Activated T-helper 2 cell treated with anti-CD3 and anti-CD28 coated beads, Interferon-gamma antibody, Interleukin-2, Interleukin-4, amounts not matched to agents 10 μg/mL and 5 μg/mL and 100 μg/mL, durations not matched to agents 14 hours and 24 hours and 36 hours (primary cell): ENCODE data around the gene SLC22A23. TPM values are rescaled to one million over a fixed set of nuclear protein-coding genes. Genes with fewer than 3 reads are reported as not detected.

Experiments used
- DNase-seq: peaks from one replicate; pipeline ENCODE4 v3.0.0; 2021; ENCODE audit warnings: low spot score
- H3K27ac Mint-ChIP-seq: one replicate; pipeline ENCODE4 v1.8.0; 2021; ENCODE audit warnings: mixed read lengths
- H3K27me3 Mint-ChIP-seq: one replicate; pipeline ENCODE4 v1.8.0; 2021; ENCODE audit warnings: low read depth, mixed read lengths
- H3K36me3 Mint-ChIP-seq: one replicate; pipeline ENCODE4 v1.8.0; 2021; ENCODE audit warnings: low read depth, mixed read lengths
- H3K4me1 Mint-ChIP-seq: one replicate; pipeline ENCODE4 v1.8.0; 2021; ENCODE audit warnings: low read depth, mixed read lengths
- H3K4me3 Mint-ChIP-seq: one replicate; pipeline ENCODE4 v1.8.0; 2021; ENCODE audit warnings: low read depth, mild to moderate bottlenecking, moderate library complexity, mixed read lengths
- H3K9me3 Mint-ChIP-seq: one replicate; pipeline ENCODE4 v1.8.0; 2021; ENCODE audit warnings: mixed read lengths
- intact Hi-C: fragments of 100-400 bp; cut with micrococcal nuclease; formaldehyde crosslinking; loops from one replicate; pipeline ENCODE4 v1.15.1; 2023
- total RNA-seq: library from RNA; stranded (reverse); gene quantifications from 2 replicates; pipeline ENCODE4 v1.2.3, GENCODE V29; 2022

Gene SLC22A23
- total RNA-seq, 1 donor from 2014 or later: 0.07 TPM

DNA sequence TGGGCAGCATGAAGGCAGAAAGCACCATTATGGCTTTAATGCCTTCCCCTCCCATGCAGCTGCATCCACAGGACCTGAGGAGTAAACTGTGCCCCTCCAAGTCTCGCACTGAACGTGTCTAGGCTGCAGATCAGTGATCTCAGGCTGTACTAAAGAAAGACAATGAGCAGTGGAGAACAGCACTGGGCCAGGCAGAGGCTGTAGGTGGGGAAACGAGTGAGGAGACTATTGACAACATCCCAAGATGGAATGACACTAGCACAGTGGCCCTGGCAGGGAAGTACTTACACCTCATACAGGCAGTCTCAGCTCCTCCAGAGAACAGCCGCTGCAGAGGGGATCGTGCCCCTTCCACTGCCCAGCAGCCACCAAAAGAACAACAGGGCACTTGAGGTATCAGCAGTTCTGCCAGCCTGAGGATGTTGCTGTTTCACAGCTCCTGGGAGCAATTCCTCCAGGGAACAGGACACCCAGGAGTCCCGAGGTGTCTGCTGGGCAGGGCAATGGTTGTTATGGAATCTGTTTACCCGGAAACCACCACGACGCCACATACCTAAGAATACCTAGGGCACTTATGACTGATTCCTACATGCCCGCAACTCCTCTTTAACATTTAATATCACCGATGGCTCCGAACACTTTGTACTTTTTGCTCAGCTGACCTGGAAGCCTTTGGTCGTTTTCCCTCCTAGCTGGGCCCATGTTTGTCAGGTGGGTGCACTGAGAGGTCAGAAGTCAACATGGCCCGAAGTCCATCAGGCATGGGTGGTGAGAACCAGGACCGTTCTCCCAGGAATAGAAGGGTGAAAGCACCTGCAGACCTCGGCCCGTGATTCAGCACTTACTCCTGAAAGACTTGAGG, 79.1 kb downstream of the SLC22A23 start:
- no peaks in the 10 kb centered on the region for H3K9me3 Mint-ChIP-seq
- intact Hi-C loops: no loop called here
- H3K4me3 Mint-ChIP-seq: no peak overlapping the region
- H3K27ac Mint-ChIP-seq: no peak overlapping the region
- no peak for DNase-seq
- H3K27me3 Mint-ChIP-seq: peaks cover 58% of the 10 kb centered on the region
- H3K4me1 Mint-ChIP-seq: peaks cover 7% of the 10 kb centered on the region
- H3K36me3 Mint-ChIP-seq: no peaks in the 10 kb centered on the region

DNA sequence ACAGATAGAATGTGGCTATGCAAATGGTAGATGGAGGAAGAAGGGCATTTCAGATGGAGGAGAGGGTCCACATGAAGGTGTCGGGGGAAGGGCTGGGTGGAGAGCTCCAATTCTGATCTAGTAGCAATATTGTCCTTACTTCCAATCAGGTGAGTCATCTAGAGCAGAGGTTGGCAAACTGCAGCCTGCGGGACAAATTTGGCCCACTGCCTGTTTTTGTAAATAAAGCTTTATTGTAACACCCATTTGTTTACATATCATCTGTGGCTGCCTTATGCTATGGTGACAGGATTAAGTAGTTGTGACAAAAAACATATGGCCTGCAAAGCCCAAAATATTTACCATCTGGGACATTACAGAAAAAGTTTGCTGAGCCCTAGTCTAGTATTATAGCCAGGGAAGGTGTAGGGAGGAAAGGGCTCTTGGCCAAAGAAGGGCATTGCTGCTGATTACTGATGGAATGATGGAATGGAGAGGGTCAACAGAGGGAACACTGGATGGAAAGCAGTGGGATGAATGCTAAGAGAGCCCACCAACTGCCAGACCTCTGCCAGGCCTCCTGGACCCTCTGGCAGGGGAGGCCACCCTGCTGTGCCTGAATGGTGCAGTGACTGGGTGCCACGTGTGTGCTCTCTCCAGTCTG, 79.8 kb downstream of the SLC22A23 start:
- no peak overlapping the region for H3K27ac Mint-ChIP-seq
- no peak overlapping the region for H3K4me3 Mint-ChIP-seq
- H3K36me3 Mint-ChIP-seq: no peaks in the 10 kb centered on the region
- DNase-seq: no peak
- peaks cover 52% of the 10 kb centered on the region for H3K27me3 Mint-ChIP-seq
- no peaks in the 10 kb centered on the region for H3K9me3 Mint-ChIP-seq
- peaks cover 9% of the 10 kb centered on the region for H3K4me1 Mint-ChIP-seq
- intact Hi-C loops: no loop called here

DNA sequence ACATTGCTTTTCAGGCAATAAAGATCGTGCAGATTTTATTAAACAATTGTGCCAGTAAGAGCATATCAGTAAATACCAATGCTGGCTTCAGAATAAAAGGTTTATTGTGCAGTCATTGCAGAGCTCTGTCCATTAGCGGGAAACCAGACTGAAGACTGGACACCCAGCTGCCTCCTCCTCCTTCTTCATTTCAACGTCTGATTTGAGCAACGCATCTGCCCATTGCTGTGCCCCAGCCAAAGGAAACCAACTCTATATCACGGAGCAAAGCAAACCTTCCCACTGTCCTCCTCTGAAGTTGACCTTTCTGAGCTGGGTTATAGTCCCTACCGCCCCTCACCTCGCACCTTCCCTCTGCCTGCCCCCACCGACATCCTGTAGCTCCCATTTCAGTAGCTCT, 80.8 kb downstream of the SLC22A23 start:
- no peaks in the 10 kb centered on the region for H3K9me3 Mint-ChIP-seq
- H3K27ac Mint-ChIP-seq: no peak overlapping the region
- no peak overlapping the region for H3K4me3 Mint-ChIP-seq
- no peaks in the 10 kb centered on the region for H3K36me3 Mint-ChIP-seq
- intact Hi-C loops: no loop called here
- DNase-seq: no peak
- H3K4me1 Mint-ChIP-seq: peaks cover 18% of the 10 kb centered on the region
- H3K27me3 Mint-ChIP-seq: peaks cover 48% of the 10 kb centered on the region

DNA sequence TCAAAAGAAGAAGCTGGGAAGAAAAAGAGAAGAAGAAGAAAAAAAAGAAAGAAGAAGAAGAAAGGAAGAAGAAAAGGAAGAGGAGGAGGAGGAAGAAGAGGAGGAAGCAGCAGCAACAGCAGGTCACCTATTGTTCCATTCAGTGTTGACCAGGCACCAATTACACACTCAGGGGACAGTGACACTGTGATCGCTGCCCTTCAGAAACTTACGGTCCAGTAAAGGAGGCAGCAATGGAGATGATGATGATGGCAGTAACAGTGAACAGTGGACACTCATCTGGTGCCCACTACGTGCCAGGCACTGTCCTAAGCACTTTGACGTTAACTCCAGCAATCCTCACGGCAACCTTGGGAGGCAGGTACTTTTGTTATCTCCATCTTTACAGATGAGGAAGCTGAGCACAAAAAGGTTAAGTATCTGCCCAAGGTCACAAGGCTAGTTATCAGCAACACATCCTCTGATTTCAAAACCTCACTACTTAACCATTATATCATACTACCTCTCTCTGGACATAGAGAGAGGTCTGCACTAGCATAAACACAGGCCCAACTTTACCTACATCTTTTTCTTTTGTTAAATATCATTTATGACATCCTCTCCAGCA, 83.2 kb downstream of the SLC22A23 start:
- Mint-ChIP-seq H3K4me1 (peaks cover 24% of the 10 kb centered on the region), H3K27ac (no peak overlapping the region), H3K27me3 (peaks cover 41% of the 10 kb centered on the region), H3K4me3 (no peak overlapping the region), H3K36me3 (no peaks in the 10 kb centered on the region), H3K9me3 (no peaks in the 10 kb centered on the region)
- intact Hi-C loops: no loop called here
- no peak for DNase-seq

DNA sequence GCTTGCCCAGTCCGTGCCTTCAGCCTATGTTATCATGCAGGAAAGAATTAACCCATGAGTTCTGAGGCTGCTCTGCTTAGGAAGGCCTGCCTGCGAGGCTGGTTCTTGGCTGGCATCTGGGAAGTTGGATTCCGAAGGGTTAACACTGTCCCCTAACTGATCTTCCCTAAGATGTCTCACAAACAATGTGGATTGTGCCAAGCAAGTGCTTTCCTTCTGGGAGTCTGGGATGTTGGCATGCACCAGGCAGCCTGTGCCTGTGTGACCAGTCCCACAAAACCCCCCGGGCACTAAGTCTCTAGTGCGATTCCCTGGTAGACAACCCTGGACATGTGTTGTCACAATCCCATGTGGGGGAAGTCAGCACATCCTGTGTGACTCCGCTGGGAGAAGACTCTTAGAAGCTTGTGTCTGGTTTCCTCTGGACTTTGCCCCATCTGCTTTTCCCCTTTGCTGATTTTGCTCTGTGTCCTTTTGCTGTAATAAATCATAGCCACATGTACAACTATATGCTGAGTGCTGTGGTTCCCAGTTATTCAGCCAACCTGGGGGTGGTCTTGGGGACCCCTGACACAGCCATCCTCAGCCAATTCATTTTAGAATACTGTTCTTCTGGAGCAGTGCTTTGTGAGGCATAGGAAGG, 83.8 kb downstream of the SLC22A23 start:
- Mint-ChIP-seq H3K36me3 (no peaks in the 10 kb centered on the region), H3K4me3 (no peak overlapping the region), H3K9me3 (no peaks in the 10 kb centered on the region), H3K27ac (no peak overlapping the region), H3K27me3 (peaks cover 43% of the 10 kb centered on the region), H3K4me1 (peaks cover 20% of the 10 kb centered on the region)
- intact Hi-C loops: no loop called here
- no peak for DNase-seq

DNA sequence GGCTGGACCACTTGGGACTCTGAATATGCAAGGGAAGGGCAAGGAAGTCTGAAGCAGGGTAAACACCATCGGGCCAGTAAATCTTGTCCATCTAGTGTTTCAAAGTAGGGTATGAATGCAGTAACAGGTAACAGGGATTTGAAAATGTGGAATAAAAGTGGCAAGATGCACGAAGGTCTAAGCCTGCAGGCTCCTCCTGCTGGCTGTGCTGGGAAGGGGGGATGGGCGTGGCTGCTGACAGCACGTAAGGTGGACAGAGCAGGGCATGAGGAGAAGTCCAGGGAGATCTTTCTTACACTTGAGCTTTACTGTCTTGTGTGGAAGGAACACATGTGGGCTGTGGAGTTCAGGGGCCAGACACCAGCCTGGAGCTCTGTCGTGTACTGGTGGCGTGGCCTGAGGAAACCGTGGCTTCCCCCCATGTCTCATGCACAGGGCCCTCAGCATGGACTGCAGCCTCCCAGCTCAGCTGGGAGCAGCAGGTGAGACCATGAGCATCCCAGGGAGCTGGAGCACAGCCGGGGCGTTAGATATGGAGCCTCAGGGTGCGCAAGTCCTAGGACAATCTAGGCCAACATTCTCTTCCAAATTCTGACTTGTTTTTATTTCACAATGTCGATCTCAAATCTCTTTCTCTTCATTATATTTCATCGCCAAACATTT, 84.5 kb downstream of the SLC22A23 start:
- H3K4me3 Mint-ChIP-seq: no peak overlapping the region
- H3K4me1 Mint-ChIP-seq: peaks cover 17% of the 10 kb centered on the region
- intact Hi-C loops: no loop called here
- H3K9me3 Mint-ChIP-seq: no peaks in the 10 kb centered on the region
- H3K27ac Mint-ChIP-seq: no peak overlapping the region
- no peaks in the 10 kb centered on the region for H3K36me3 Mint-ChIP-seq
- peaks cover 43% of the 10 kb centered on the region for H3K27me3 Mint-ChIP-seq
- no peak for DNase-seq

DNA sequence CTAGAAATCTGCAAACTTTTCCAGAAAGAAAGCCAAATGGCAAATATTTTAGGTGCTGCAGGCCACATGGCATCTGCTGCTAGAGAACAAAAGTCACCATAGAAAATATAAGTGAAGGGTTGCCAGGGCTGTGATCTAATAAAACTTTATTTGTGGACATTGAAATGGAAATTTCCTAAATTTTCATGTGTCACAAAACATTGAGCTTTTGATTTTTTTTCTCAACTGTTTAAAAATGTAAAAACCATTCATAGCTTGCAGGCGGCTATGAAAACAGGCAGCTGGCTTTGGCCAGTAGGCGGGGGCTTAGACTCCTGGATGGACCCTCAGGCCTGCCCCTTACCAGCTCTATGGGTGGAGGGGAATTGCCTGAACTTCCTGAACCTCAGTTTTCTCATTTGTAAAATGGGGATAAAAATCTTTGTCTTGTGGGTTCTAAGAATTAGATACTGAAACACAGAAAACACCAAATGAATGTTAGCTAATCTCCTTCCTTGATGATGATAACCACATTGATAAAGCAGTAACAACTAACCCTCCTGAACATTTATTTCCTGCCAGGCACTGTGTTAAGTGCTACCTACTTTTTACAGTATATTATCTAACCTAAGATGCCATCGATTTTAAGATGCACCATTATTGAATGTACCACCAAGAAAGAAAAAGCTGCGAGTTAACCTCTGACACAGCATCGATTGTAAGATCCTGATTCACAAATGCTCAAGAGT, 85.5 kb downstream of the SLC22A23 start:
- no peak overlapping the region for H3K27ac Mint-ChIP-seq
- H3K36me3 Mint-ChIP-seq: no peaks in the 10 kb centered on the region
- peaks cover 17% of the 10 kb centered on the region for H3K4me1 Mint-ChIP-seq
- no peak for DNase-seq
- no peaks in the 10 kb centered on the region for H3K9me3 Mint-ChIP-seq
- intact Hi-C loops: no loop called here
- H3K4me3 Mint-ChIP-seq: no peak overlapping the region
- H3K27me3 Mint-ChIP-seq: peaks cover 42% of the 10 kb centered on the region

DNA sequence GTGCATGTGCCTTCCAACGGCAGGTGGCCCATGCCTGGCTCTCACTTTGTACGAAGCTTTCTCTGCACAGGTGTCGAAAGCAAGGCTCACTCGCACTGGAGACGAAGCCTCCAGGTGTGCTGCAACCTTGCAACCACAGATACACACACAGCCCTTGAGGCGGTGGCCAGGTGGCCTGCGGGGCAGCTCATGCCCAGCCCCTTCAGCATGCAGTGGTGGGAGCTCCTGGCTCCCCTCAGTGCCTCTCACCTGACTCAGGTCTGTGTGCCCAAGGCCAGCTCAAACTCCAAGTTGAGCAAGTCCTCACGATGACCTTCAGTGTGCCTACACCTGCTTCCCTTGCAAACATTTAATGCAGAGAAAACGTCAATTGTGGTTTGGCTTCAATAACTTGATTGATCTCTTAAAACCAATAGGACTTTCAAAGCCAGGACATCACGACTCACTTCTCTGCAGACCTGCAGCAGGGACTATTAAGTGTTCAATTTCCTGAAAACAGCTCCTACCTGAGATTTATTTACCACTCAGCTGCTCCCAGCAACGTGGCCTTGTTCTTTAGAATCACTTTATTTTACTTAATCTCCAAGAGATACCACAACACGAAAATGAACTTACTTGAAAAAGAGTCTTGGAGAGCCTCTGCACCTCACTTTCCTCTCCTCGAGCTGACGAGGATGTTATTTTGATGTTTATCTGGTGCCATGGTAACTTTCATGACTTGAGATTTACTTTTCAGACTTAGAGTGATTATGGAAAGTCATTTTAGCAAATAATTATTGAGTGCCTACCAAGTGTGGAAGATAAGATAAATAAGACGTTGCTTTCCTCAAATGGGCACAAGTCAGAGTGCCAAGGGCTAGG, 86.3 kb downstream of the SLC22A23 start:
- Mint-ChIP-seq H3K9me3 (no peaks in the 10 kb centered on the region), H3K36me3 (no peaks in the 10 kb centered on the region), H3K4me3 (no peak overlapping the region), H3K4me1 (peaks cover 17% of the 10 kb centered on the region), H3K27me3 (peaks cover 39% of the 10 kb centered on the region), H3K27ac (no peak overlapping the region)
- intact Hi-C loops: no loop called here
- no peak for DNase-seq

DNA sequence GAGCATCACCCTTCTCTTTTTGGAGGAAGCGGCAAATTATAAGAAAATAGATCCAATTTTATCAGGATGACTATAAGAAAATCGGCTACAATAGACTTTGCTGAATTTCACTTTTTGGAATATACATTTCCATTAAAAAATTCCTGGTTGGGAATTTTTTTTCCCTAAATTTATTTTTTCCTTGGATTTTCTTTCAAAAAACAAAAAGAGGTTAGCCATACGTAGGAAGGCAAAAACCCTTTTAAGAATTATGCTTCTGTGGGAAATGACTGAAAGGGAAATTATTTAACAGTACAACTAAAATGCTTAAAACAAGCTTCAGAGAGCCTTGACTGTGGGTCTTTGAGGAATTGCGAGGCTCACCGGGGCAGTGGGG, 86.9 kb downstream of the SLC22A23 start:
- Mint-ChIP-seq H3K27me3 (peaks cover 35% of the 10 kb centered on the region), H3K9me3 (no peaks in the 10 kb centered on the region), H3K27ac (no peak overlapping the region), H3K36me3 (no peaks in the 10 kb centered on the region), H3K4me1 (peaks cover 17% of the 10 kb centered on the region), H3K4me3 (no peak overlapping the region)
- intact Hi-C loops: no loop called here
- DNase-seq: no peak

DNA sequence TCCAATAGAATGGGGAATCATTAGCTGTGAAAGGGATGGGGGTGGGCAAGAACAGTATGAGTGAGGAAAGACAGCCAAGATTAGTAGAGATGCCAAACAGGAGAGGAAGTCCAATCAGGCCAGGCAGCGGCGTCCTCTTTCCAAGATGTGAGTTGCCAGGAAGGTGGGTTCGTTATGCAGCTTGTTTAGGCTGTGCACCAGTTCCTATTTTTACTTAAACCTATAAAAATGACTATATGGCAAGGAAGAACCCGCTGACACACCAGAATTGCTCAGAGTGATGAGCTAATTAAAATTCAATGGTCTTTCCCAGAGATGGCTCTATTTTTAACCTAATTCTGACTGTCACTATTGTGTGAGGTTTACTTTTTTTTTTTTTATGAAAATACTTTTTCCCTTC, 88.2 kb downstream of the SLC22A23 start:
- Mint-ChIP-seq H3K4me3 (no peak overlapping the region), H3K36me3 (no peaks in the 10 kb centered on the region), H3K4me1 (peaks cover 17% of the 10 kb centered on the region), H3K9me3 (no peaks in the 10 kb centered on the region), H3K27ac (no peak overlapping the region), H3K27me3 (peaks cover 28% of the 10 kb centered on the region)
- DNase-seq: no peak
- intact Hi-C loops: no loop called here

DNA sequence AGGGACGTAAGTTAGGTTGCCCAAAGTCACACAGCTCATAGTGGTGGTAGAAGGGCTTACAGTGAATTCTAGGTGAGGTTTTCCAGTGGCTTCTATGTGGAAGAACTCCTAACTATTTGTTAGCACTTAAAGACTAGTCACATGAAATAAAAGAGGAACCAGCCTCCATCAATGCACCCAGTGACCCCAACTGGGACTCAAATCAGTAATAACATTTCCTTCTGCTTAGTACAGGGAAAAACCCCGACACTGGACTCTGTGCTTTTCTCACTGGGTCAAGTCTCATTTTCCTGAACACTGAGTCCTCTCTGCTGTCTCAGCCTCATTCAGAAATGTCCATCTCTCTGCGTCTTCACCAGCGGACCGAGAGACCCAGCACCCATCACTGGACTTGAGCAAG, 89.2 kb downstream of the SLC22A23 start:
- H3K27ac Mint-ChIP-seq: no peak overlapping the region
- no peaks in the 10 kb centered on the region for H3K9me3 Mint-ChIP-seq
- H3K4me1 Mint-ChIP-seq: peaks cover 17% of the 10 kb centered on the region
- H3K27me3 Mint-ChIP-seq: peaks cover 22% of the 10 kb centered on the region
- H3K4me3 Mint-ChIP-seq: no peak overlapping the region
- DNase-seq: no peak
- intact Hi-C loops: no loop called here
- no peaks in the 10 kb centered on the region for H3K36me3 Mint-ChIP-seq
